HG03520 (cell line): ENCODE results near the gene TBC1D2B.
"Not testable (repeated sequence)": the region's sequence is repeated elsewhere in the genome, so short reads cannot be mapped to it uniquely, and the experiment has no call there.

Source experiments
- ATAC-seq: cut with Tn5 transposase; IDR thresholded peaks from one replicate; pipeline ENCODE4 v1.9.1; 2021; ENCODE audit warnings: mild to moderate bottlenecking, moderate library complexity; ENCODE audit not compliant: unreplicated experiment

The TBC1D2B gene

DNA sequence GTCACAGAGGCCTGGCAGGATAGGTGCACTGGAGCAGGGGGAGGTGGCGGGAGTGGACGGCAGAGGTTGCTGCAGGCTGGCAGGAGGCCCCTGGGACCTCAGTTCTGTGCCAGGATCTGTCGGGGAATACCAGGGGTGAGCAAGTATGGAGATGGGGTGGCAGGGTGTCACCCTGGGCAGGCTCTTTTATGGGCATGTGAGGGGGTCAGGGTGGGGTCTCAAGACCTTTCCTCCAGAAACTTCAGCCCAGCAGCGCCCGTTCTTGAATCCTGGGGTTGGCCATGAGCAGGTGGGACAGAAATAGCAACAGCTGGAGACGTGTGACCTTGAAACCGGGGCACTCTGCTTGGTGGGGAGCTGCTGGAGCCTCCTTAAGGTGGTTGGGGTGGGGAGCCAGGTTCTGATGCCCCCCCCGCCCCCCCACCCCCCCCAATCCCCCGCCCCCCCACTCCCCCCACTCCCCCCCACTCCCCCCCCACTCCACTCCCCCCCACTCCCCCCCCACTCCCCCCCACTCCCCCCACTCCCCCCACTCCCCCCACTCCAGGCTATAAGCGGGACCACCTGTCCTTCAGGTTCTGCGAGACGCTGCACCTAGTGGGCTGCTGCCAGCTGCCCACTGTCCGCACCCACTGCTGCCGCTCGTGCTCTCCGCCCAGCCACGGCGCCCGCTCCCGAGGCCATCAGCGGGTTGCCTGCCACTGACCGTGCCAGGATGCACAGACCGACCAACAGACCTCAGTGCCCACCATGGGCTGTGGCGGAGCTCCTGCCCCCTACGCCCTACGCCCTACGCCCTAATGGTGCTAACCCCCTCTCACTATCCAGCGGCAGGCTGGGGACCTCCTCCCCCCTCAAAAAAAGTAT, 84.9 kb downstream of the TBC1D2B start:
- ATAC-seq: no peak

DNA sequence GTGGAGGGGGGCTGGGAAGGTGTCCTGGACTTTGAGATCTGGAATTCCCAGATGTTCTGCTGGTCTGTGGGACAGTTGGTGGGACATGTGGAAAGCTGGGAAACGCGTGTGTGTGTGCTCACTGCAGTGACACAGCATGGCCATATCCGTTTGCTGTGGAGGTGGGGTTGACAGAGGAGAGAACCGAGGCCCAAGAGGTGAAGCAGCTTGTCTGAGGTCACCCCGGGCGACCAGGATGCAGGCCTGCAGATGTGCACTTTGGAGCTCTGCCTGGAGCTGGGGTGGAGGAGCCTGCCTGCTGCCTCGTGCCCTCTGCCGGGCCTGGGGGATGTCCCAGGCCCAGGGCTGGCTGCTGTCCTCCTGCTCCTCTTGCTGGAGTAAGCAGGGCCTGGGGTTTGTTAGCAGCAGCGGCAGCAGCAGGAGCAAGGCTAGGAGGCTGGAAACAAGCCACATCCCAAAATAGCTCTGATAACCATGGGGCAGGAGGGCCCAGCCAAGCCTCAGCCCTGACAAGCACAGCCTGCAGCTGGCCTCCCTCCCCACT, 85.8 kb downstream of the TBC1D2B start:
- ATAC-seq: not testable (repeated sequence)

DNA sequence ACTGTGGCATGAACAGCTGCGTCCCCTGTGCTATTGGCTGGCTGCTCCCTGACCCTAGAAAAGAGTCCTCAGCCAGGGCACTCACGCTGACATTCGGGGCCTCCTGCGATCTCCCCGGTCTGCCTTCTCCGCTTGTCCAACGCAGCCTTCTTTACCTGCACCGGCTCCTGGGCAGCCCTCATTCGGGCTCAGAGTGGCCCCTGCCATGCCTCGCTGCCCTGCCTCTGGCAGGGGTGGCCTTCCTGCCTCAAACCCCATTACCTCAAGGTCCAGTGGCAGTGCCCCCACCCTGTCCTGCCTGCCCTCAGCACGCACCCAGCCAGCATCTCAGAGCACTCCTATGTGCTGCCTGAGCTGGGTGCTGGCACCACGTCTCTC, 86.5 kb downstream of the TBC1D2B start:
- no peak for ATAC-seq

DNA sequence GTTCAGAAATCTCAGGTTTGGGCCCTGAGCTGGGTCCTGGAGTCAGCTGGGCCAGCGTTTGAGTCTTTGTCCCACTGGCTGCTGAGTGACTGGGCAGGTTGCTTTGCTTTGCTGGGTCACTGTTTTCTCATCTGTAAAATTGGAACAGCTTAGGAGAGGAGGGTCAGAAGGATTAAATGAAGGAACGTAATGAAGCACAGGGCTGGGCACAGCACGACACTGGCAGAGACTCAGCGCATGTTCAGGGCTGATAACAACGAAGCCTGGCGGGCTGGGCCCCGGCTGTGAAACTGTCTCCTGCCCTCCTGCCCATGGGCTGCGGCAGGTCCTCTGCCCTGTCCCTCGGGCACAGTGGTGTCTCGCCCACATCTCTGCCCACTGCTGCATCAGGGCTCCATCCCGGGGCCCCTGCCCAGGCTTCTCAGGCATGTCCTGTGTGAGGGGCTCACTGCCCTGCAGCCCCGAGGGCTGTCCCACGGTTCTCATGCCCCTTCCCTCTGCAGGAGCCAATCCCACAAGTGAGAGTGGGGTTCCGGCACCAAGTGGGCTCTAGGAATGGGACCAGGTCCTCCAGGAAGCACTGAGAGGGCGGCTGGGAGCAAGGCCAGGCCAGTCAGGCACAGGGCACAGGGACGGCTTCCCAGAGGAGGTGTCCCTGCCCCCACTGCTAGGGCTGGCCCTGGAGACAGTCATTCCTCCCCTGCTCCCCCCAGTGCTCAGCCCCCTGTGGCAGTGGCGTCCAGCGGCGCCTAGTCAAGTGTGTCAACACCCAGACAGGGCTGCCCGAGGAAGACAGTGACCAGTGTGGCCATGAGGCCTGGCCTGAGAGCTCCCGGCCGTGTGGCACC, 88.0 kb downstream of the TBC1D2B start:
- no peak for ATAC-seq

DNA sequence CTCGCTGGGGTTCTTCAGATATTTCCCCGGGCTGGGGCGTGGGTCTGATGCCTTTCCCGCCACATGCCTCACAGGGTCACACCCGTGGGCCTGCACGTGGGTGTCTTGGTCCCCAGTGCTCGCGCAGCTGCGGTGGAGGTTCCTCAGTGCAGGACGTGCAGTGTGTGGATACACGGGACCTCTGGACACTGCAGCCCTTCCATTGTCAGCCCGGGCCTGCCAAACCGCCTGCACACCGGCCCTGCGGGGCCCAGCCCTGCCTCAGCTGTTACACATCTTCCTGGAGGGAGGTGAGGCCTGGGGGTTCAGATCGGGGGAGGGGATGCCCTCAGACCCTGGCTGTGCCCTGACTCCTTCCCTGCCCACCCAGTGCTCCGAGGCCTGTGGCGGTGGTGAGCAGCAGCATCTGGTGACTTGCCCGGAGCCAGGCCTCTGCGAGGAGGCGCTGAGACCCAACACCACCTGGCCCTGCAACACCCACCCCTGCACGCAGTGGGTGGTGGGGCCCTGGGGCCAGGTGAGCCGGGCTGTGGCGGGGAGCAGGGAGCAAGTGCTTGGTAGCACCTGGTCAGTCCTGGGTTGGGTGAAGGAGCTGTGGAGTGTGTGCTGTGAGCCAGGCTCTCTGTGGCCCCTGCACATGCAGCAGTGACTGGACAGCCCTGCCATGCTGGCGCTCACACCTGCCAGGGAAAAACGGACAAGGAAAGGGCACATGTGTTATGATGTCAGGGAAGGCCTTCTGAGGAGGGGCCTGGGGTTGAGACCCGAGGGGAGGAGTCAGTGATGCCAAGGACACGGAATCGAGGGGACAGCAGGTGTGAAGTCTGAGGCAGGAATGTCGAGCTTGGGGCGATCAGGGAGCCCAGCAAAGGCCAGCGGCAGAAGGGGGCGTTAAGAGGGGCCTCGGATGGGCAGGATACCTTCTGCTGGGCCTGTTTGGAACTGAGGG, 88.9 kb downstream of the TBC1D2B start:
- ATAC-seq: no peak

DNA sequence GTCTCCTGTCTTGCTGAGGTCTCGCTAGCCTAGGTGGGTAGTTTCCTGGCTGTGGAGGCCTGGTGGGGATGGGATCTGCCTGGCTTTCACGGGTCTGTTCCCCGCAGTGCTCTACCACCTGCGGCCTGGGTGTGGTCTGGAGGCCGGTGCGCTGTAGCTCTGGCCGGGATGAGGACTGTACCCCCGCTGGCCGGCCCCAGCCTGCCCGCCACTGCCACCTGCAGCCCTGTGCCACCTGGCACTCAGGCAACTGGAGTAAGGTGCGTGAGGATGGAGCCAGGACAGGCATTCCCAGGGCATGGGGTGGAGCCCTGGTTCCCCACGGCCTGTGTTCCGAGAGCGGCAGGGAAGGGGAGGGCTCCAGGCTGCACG, 89.8 kb downstream of the TBC1D2B start:
- not testable (repeated sequence) for ATAC-seq

DNA sequence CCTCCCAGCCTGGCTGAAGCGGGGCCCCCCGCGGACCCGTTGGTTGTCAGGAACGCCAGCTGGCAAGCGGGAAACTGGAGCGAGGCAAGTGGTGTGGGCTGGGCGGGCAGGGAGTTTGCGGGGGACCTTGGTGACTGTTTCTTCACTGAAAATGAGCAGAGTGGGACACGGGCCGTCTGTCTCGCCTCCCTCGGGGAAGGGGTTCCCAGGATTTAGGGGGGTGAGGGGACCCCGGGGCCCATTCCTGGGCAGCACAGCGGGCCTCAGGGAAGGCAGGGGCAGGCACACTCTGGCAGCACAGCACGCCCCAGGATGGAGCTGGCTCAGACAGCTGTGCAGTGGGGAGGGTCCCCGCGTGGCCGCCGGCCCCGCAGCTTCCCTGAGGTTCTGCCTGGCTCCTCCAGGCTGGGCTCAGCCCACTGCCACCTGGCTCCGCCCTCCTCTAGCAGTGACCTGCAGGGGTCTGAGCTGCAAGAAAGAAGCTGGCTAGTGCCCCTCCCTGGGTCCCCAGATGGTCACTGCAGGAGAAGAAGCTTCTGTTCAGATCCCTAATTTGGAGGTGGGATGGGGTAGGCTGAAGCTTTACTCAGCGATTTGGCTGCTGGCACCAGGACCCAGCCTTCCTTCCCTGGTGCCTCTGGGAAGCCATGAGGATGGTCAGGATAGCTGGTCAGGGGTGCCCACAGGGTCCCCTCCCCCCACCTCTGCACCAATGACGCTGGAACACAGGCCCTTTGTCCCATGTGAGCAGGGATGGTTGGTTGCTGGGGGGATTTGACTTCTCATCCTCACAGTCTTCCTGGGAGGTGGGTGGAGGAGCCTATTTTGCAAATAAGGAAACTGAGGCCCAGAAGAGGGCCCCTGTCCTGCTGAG, 90.4 kb downstream of the TBC1D2B start:
- no peak for ATAC-seq

DNA sequence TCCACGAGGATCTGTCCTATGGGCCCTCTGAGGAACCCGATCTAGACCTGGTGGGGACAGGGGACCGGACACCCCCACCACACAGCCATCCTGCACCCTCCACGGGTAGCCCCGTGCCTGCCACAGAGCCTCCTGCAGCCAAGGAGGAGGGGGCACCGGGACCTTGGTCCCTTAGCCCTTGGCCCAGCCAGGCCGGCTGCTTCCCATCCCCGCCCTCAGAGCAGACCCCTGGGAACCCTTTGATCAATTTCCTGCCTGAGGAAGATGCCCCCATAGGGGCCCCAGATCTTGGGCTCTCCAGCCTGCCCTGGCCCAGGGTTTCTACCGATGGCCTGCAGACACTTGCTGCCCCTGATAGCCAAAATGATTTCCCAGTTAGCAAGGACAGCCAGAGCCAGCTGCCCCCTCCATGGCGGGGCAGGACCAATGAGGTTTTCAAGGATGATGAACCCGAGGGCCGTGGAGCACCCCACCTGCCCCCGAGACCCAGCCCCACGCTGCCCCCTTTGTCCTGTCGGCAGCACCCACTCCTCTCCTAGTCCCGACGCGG, 91.5 kb downstream of the TBC1D2B start:
- no peak for ATAC-seq

DNA sequence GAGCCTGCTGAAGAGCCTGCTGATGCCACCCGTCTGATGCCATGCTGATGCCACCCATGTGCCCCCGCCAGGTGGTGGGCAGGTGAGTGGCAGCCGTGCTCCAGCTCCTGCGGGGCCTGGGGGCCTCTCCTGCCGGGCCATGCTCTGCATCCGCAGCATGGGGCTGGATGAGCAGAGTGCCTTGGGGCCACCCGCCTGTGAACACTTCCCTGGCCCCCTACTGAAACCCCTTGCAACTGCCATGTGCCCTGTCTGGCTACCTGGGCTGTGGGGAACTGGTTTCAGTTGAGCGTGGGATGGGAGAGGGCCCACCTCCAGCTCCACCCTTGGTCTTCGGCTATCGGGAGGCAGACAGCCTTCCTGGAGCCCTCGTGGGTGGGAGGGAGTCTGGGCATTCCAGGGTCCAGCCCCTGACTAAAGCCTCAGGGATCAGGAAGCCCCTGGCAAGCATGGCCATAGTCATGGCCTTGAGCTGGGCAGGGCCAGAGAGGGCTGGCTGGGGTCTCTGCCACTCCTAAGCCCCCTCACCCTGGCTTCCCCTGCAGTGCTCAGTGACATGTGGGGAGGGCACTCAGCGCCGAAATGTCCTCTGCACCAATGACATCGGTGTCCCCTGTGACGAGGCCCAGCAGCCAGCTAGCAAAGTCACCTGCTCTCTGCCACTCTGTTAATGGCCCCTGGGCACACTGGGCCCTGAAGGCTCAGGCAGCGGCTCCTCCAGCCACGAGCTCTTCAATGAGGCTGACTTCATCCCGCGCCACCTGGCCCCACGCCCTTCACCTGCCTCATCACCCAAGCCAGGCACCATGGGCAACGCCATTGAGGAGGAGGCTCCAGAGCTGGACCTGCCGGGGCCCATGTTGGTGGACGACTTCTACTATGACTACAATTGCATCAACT, 92.2 kb downstream of the TBC1D2B start:
- ATAC-seq: no peak

DNA sequence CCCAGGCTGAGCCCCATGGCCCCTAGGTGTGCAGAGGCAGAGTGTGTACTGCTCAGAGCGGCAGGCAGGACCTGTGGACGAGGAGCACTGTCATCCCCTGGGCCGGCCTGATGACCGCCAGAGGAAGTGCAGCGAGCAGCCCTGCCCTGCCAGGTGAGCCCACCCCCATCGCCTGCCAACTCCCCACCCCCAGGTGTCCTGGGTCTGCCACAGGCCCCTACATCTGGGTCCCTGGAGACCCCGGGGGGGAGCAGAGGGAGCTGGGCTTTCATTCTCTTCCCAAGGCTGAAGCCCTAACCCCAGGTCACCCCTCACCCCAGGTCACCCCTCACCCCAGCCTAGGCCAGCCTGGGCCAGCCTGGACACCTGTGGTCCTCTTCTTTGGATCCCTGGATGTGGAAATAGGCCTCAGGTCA, 93.1 kb downstream of the TBC1D2B start:
- ATAC-seq: no peak

DNA sequence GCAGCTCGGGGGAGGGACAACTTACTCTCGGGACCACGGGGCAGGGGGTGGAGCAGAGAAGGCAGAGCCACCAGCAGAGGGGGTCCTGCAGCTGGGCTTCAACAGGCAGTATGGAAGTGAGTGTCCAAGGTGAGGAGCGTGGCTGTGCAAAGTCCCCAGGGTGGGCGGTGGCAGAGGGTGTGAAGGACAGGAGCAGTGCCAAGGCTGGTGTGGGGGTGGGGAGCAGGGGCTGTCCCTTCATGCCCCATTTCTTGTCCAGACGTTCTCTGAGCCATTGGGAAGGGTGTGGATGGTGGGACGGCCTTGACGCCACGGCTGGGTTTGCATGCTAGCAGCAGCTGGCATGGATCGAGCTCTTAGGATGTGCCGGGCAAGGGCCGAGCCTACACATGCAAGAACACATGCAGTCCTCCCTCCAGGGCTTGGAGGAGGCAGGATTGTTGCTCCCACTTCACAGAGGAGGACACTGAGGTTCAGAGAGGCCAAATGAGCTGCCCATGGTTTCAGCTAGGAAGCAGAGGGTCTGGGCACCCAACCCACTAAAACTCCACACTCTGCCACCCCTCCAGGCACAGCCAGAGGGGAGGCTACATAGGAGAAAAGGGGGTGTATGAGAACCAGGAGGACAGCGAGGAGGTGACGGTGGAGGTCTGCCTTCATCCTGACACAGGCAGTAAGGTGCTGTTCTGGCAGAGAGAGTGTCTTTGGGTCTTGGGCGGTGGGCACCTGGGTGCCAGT, 93.6 kb downstream of the TBC1D2B start:
- no peak for ATAC-seq

DNA sequence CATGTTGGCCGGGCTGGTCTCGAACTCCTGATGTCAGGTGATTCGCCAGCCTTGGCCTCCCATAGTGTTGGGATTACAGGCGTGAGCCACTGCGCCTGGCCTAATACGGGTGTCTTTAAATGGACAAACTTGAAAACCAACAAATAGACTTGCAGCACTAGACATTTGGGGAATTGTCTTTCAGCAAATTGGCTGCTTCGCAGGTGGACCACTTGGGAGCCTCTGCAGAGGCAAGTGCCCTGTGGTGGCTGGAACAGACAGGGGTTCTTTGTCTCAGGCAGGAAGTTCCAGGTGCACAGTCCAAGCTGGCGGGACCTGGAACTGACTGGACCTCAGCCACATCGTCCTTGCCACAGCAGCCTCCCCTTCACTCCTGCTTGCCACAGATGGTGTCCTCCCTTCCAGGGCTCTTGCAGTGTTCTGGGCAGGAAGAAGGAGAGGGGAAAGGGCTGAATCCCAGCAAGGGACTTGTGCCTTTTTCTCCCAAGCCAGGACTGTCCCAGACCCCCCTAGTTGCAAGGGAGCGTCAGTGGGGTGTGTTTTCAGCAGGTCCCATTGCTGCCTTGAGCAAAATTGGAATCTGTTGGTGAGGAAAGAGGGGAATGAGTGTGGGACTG, 94.3 kb downstream of the TBC1D2B start:
- ATAC-seq: no peak

DNA sequence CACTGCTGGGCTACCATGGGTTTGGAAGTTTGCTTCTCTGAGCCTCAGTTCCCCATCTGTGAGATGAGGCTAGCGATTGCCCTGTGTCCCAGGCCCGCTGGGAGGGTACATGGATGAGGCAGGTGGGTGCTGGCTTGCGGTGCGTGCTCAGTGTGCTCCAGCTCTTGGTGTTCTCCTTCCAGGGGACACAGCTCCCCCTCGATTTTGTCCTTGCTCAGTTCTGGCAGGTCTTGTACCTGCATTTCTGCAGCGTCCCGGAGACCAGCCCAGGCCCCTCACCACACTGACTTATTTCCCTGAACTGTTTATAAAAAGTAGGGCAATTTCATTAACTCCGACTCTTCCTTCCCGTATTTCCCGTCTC, 95.4 kb downstream of the TBC1D2B start:
- no peak for ATAC-seq

DNA sequence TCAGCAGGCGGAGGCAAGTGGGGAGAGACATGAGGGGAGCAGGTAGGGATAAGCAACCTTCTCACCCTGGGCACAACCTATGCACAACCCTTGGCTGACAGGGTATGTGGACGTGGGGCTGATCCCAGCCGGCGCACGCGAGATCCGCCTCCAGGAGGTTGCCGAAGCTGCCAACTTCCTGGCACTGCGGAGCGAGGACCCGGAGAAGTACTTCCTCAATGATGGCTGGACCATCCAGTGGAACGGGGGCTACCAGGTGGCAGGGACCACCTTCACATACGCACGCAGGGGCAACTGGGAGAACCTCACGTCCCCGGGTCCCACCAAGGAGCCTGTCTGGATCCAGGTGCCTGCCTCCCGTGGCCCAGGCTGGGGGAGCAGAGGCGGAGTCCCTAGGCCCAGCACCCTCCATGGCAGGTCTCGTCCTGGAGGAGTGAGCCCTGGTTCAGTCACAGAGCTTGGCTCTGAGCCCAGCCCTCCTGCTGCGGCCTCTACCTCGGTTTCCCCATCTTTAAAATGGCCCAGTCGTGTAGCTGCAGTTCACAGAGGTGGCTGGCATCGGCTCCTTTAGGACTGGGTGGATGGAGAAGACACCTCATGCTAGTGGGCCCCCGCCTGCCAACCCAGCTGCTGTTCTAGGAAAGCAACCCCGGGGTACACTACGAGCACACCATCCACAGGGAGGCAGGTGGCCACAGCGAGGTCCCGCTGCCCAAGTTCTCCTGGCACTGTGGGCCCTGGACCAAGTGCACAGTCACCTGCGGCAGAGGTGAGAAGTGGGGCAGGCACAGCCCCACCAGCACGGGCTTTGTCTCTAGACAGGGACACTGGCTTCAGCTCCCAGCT, 96.0 kb downstream of the TBC1D2B start:
- ATAC-seq: no peak

DNA sequence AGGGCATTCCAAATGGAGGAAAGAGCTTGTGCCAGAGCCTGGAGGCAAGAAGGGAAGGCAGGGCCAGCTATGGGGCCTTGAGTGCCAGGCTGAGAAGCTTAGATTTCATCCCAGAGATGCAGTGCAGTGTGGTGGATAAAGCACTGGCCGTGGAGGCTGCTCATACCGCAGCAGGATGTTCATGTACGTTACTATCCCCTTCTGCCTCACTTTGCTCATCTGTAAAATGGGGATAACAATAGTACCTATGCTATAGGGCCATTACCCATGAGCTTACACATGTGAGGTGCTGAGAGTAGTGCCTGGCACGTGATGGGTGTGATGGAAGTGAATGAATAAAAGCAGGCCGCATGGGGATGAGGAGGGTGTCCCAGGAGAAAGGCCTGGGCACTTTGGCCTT, 96.8 kb downstream of the TBC1D2B start:
- not testable (repeated sequence) for ATAC-seq

DNA sequence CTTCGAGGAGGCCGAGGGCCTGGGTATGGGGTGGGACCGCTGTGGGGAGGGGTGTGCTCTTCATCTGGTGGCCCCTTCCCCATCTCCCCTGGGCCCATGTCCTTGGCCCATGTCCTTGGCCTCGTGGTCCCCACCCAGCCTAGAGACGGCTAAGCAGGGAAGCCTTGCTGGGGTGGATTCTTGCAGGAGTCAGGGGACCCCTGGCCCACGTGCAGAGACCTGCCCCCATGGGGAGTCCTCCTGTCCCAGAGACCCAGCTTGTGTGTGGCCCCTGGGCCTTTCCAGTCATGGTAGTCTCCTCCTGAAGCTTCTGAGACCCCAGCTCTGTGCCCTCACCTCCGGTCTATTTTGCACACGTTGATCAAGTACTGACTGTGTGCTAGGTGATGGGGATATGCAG, 97.4 kb downstream of the TBC1D2B start:
- no peak for ATAC-seq
